RWPE2 (cell line): ENCODE measurements around the gene ZNF254.
A peak's percentile ranks its signal among the peaks of the same experiment; 100 is the strongest.

Experiments
- ATAC-seq: fragments of 200-7000 bp; cut with Tn5 transposase; 3 replicates; pipeline ENCODE4 v1.9.1; 2021; ENCODE audit warnings: low read depth
- DNase-seq: peaks from one replicate; pipeline ENCODE4 v3.0.0-alpha.2; 2020; ENCODE audit warnings: low spot score
- H3K27ac ChIP-seq: fragments of 450-650 bp; 2 replicates; pipeline ENCODE4 v1.5.1; 2017; ENCODE audit warnings: mild to moderate bottlenecking; ENCODE audit not compliant: poor library complexity, severe bottlenecking
- H3K27me3 ChIP-seq: fragments of 250-450 bp; sonication (Bioruptor Pico); 2 replicates; pipeline ENCODE4 v1.5.1; 2021; ENCODE audit warnings: mild to moderate bottlenecking, moderate library complexity; ENCODE audit not compliant: insufficient read depth, poor library complexity, severe bottlenecking
- H3K36me3 ChIP-seq: fragments of 250-450 bp; sonication (Bioruptor Pico); 2 replicates; pipeline ENCODE4 v1.5.1; 2020; ENCODE audit warnings: low read depth, mild to moderate bottlenecking, moderate library complexity
- H3K4me1 ChIP-seq: fragments of 250-450 bp; sonication (Bioruptor Pico); 2 replicates; pipeline ENCODE4 v1.5.1; 2021; ENCODE audit warnings: mild to moderate bottlenecking, moderate library complexity; ENCODE audit not compliant: insufficient read depth, poor library complexity, severe bottlenecking
- H3K4me3 ChIP-seq: fragments of 250-450 bp; sonication (Bioruptor Pico); 2 replicates; pipeline ENCODE4 v1.5.1; 2021; ENCODE audit warnings: mild to moderate bottlenecking, moderate library complexity; ENCODE audit not compliant: severe bottlenecking
- H3K9me3 ChIP-seq: fragments of 250-450 bp; sonication (Bioruptor Pico); 2 replicates; pipeline ENCODE4 v1.5.1; 2021; ENCODE audit warnings: mild to moderate bottlenecking, moderate library complexity; ENCODE audit not compliant: severe bottlenecking
- TF ChIP-seq, protein P1 (sequence below): fragments of 450-650 bp; IDR thresholded peaks from one replicate; pipeline ENCODE4 v1.5.1; 2017; ENCODE audit warnings: mild to moderate bottlenecking, moderate library complexity; ENCODE audit not compliant: poor library complexity, severe bottlenecking

ZNF254 gene

DNA sequence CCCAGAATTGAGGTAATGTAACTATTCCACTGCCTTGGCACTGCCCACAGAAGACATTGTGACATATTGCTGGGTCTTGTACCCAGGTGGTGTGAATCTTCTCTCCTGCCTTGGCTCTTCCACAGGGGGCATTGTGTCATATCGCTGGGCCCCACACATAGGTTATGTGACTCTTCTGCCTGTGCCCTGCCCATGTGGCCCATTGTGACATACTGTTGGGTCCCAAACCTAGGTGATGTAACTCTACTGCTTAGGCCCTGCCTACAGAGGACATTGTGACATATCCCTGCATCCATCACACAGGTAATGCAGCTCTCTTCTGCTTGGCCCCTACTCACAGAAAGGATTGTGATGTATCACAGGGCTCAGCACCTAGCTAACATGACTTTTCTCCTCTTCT, 37.5 kb upstream of the ZNF254 start:
- peaks cover 8% of the 10 kb centered on the region for H3K4me1 ChIP-seq
- no peaks in the 10 kb centered on the region for H3K9me3 ChIP-seq
- TF ChIP-seq, protein P1, sequence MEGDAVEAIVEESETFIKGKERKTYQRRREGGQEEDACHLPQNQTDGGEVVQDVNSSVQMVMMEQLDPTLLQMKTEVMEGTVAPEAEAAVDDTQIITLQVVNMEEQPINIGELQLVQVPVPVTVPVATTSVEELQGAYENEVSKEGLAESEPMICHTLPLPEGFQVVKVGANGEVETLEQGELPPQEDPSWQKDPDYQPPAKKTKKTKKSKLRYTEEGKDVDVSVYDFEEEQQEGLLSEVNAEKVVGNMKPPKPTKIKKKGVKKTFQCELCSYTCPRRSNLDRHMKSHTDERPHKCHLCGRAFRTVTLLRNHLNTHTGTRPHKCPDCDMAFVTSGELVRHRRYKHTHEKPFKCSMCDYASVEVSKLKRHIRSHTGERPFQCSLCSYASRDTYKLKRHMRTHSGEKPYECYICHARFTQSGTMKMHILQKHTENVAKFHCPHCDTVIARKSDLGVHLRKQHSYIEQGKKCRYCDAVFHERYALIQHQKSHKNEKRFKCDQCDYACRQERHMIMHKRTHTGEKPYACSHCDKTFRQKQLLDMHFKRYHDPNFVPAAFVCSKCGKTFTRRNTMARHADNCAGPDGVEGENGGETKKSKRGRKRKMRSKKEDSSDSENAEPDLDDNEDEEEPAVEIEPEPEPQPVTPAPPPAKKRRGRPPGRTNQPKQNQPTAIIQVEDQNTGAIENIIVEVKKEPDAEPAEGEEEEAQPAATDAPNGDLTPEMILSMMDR: no peak
- no peak for DNase-seq
- no peak overlapping the region for H3K4me3 ChIP-seq
- ATAC-seq: no peak
- no peaks in the 10 kb centered on the region for H3K27me3 ChIP-seq
- H3K36me3 ChIP-seq: peaks cover 33% of the 10 kb centered on the region
- no peak overlapping the region for H3K27ac ChIP-seq

DNA sequence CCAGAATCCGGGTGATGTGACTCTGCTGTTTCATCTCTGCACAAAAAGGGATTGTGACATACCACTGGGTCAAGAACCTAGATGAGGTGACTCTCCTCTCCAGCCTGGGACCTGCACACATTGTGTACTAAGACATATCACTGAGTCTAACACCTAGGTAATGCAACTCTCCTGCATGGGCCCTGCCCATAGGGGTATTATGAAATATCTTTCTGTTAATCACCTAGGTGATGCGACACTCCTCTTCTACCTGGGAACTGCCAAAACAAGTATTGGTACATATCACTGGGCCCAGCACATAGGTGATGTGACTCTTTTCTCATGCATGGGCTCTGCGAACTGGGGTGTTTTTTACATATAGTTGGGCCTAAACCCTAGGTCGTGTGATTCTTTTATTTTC, 35.5 kb upstream of the ZNF254 start:
- no peak for ATAC-seq
- TF ChIP-seq, protein P1: no peak
- Histone ChIP-seq H3K4me3 (no peak overlapping the region), H3K9me3 (no peaks in the 10 kb centered on the region), H3K4me1 (peaks cover 12% of the 10 kb centered on the region), H3K27ac (no peak overlapping the region), H3K36me3 (peaks cover 36% of the 10 kb centered on the region), H3K27me3 (no peaks in the 10 kb centered on the region)
- no peak for DNase-seq

DNA sequence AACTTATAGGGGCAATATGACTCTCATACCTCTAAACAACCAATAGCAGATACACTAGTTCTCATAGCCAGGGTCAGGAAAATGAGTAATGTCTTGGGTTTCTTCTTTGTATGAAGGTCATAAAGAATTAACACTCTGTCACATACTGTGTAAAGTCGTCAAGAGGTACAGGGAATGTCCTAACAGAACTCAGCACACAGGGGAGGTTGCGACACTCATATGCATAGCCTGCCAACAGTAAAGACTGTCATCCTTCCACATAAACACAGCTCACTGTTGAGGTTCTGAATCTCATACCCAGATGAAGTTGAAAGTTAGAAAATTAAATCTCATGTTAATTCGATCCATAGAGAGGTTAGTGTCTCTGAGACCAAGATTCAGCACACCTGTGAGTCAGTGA, 34.2 kb upstream of the ZNF254 start:
- H3K27ac ChIP-seq: peak overlapping the region; percentile 77
- TF ChIP-seq, protein P1: no peak

DNA sequence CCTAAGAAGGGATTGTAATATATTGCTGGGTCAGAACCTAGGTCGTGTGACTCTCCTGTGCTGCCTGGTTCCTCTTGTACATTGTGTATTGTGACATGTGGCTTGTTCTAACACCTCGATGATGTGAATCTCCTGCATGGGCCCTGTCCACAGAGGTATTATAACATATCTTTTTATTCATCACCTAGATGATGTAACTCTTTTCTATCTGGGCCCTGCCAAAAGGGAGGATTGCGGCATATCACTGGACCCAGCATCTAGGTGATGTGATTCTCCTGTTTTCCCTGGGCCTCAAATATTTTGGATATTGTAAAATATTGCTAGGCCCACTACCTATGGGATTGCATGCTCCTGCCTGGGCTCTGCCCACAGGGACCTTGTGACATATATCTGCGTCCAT, 33.4 kb upstream of the ZNF254 start:
- H3K27ac ChIP-seq: peak overlapping the region; percentile 77
- peak; percentile 12 for ATAC-seq

More for the DNA sequence above, 34.2 kb upstream of the ZNF254 start:
- Histone ChIP-seq H3K9me3 (no peaks in the 10 kb centered on the region), H3K27me3 (no peaks in the 10 kb centered on the region), H3K36me3 (peaks cover 42% of the 10 kb centered on the region), H3K4me1 (peaks cover 12% of the 10 kb centered on the region), H3K4me3 (no peak overlapping the region)
- no peak for DNase-seq
- ATAC-seq: no peak

More for the DNA sequence above, 33.4 kb upstream of the ZNF254 start:
- TF ChIP-seq, protein P1: no peak
- Histone ChIP-seq H3K4me3 (no peak overlapping the region), H3K4me1 (peaks cover 12% of the 10 kb centered on the region), H3K9me3 (no peaks in the 10 kb centered on the region), H3K27me3 (no peaks in the 10 kb centered on the region), H3K36me3 (peaks cover 42% of the 10 kb centered on the region)
- DNase-seq: no peak
